Liver (tissue), 3 donors: ENCODE results near the gene HRH2.

Source experiments
- GABPA ChIP-seq, 2 donors: IDR thresholded peaks in 1 of 2; conservative IDR thresholded peaks in 1 of 2; 2 replicates each; pipeline ENCODE4 v1.6.1; 2016; ENCODE audit warnings: antibody characterized with exemption in 2 of 2, mild to moderate bottlenecking in 1 of 2, moderate library complexity in 1 of 2
- RAD21 ChIP-seq, 2 donors: IDR thresholded peaks; 2 replicates each; pipeline ENCODE4 v1.6.1; 2016; ENCODE audit warnings: antibody characterized with exemption in 2 of 2, mild to moderate bottlenecking in 2 of 2
- ZBTB33 ChIP-seq: IDR thresholded peaks from 2 replicates; pipeline ENCODE4 v1.6.1; 2016; ENCODE audit warnings: antibody characterized with exemption
- TF ChIP-seq, protein P1 (sequence below): fragments of 150-350 bp; IDR thresholded peaks from 2 replicates; pipeline ENCODE4 v1.5.1; 2017; ENCODE audit warnings: improper control_type of control experiment, low read depth, low read length; ENCODE audit not compliant: missing input control
- TF ChIP-seq, protein P2 (sequence below): IDR thresholded peaks from 2 replicates; pipeline ENCODE4 v1.6.1; 2016; ENCODE audit warnings: antibody characterized with exemption, mild to moderate bottlenecking
- donor health status: healthy.
- donor health status: healthy.

- TF ChIP-seq GABPA (IDR thresholded peaks at IDR 0.05 in 1 of 2, conservative IDR thresholded peaks at IDR 0.05 in 1 of 2), result no peak
- TF ChIP-seq, protein P1, sequence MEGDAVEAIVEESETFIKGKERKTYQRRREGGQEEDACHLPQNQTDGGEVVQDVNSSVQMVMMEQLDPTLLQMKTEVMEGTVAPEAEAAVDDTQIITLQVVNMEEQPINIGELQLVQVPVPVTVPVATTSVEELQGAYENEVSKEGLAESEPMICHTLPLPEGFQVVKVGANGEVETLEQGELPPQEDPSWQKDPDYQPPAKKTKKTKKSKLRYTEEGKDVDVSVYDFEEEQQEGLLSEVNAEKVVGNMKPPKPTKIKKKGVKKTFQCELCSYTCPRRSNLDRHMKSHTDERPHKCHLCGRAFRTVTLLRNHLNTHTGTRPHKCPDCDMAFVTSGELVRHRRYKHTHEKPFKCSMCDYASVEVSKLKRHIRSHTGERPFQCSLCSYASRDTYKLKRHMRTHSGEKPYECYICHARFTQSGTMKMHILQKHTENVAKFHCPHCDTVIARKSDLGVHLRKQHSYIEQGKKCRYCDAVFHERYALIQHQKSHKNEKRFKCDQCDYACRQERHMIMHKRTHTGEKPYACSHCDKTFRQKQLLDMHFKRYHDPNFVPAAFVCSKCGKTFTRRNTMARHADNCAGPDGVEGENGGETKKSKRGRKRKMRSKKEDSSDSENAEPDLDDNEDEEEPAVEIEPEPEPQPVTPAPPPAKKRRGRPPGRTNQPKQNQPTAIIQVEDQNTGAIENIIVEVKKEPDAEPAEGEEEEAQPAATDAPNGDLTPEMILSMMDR, result no peak
- no peak for TF ChIP-seq ZBTB33
- TF ChIP-seq RAD21 (IDR thresholded peaks at IDR 0.05), result no peak
- TF ChIP-seq, protein P2, sequence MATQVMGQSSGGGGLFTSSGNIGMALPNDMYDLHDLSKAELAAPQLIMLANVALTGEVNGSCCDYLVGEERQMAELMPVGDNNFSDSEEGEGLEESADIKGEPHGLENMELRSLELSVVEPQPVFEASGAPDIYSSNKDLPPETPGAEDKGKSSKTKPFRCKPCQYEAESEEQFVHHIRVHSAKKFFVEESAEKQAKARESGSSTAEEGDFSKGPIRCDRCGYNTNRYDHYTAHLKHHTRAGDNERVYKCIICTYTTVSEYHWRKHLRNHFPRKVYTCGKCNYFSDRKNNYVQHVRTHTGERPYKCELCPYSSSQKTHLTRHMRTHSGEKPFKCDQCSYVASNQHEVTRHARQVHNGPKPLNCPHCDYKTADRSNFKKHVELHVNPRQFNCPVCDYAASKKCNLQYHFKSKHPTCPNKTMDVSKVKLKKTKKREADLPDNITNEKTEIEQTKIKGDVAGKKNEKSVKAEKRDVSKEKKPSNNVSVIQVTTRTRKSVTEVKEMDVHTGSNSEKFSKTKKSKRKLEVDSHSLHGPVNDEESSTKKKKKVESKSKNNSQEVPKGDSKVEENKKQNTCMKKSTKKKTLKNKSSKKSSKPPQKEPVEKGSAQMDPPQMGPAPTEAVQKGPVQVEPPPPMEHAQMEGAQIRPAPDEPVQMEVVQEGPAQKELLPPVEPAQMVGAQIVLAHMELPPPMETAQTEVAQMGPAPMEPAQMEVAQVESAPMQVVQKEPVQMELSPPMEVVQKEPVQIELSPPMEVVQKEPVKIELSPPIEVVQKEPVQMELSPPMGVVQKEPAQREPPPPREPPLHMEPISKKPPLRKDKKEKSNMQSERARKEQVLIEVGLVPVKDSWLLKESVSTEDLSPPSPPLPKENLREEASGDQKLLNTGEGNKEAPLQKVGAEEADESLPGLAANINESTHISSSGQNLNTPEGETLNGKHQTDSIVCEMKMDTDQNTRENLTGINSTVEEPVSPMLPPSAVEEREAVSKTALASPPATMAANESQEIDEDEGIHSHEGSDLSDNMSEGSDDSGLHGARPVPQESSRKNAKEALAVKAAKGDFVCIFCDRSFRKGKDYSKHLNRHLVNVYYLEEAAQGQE, result no peak
These were observed 79.6 kb downstream of the HRH2 start for GRCh38 chr5:175737481-175737880.
